Muscle layer of duodenum (tissue), 2 donors: Measurements from ENCODE around the gene ESYT1.

Experiments
- H3K27ac ChIP-seq: one replicate; pipeline ENCODE4 v1.7.0; 2013; ENCODE audit warnings: mild to moderate bottlenecking, low read length
- H3K27me3 ChIP-seq: one replicate; pipeline ENCODE4 v1.7.0; 2013; ENCODE audit warnings: low read depth, mild to moderate bottlenecking, control low read depth, low read length
- H3K36me3 ChIP-seq, 2 donors: one replicate each; pipeline ENCODE4 v1.7.0; 2013; ENCODE audit warnings: low read length in 2 of 2, control low read depth in 1 of 2, mild to moderate bottlenecking in 1 of 2; ENCODE audit not compliant: insufficient read depth in 2 of 2, control insufficient read depth in 1 of 2
- H3K4me1 ChIP-seq, 2 donors: one replicate each; pipeline ENCODE4 v1.7.0; 2013; ENCODE audit warnings: low read length in 2 of 2, mild to moderate bottlenecking in 2 of 2, control low read depth in 1 of 2, moderate library complexity in 1 of 2; ENCODE audit not compliant: insufficient read depth in 2 of 2, control insufficient read depth in 1 of 2
- H3K4me3 ChIP-seq, 2 donors: one replicate each; pipeline ENCODE4 v1.7.0; 2013; ENCODE audit warnings: low read length in 2 of 2, low read depth in 1 of 2, mild to moderate bottlenecking in 1 of 2
- H3K9me3 ChIP-seq, 2 donors: one replicate each; pipeline ENCODE4 v1.7.0; 2013; ENCODE audit warnings: low read length in 2 of 2, control low read depth in 1 of 2, mild to moderate bottlenecking in 1 of 2; ENCODE audit not compliant: control insufficient read depth in 1 of 2
- donor health status: healthy.

The ESYT1 gene

DNA sequence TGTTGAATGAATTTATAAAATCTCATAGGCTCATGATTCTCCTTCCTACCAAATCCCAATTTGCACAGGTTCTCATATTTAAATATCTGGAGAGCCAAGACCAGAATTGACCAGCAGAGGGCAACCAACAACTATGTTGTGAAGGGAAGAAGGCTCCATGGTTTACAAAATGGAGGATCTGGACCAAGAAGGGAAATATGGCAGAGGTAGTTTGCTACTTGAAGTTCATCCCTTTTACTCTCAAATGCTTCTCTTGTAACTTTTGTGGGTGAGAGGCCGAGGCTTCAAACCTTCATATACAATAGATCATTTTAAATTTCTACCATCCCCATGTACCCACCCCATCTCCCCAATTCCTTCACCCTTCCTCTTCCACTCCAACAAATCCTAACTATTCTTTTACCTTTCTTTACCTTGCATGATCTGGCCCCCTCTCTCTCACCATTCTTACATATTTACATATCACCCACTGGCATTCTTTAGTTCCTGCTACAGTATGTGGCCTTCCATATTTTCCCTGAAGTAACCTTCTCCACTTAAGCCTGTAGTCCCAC, 65.0 kb downstream of the ESYT1 start:
- H3K27ac ChIP-seq: no peak overlapping the region

More for the DNA sequence above, 65.0 kb downstream of the ESYT1 start:
- Histone ChIP-seq H3K4me3 (no peak overlapping the region), H3K9me3 (no peaks in the 10 kb centered on the region), H3K27me3 (no peaks in the 10 kb centered on the region), H3K36me3 (no peaks in the 10 kb centered on the region), H3K4me1 (peaks cover 5 to 13% of the 10 kb centered on the region in 2 donors)
